ENCODE results near the gene ZCCHC10.
A peak's percentile ranks its signal among the peaks of the same experiment; 100 is the strongest.
"Not testable (repeated sequence)": the region's sequence is repeated elsewhere in the genome, so short reads cannot be mapped to it uniquely, and the experiment has no call there.

The ZCCHC10 gene

DNA sequence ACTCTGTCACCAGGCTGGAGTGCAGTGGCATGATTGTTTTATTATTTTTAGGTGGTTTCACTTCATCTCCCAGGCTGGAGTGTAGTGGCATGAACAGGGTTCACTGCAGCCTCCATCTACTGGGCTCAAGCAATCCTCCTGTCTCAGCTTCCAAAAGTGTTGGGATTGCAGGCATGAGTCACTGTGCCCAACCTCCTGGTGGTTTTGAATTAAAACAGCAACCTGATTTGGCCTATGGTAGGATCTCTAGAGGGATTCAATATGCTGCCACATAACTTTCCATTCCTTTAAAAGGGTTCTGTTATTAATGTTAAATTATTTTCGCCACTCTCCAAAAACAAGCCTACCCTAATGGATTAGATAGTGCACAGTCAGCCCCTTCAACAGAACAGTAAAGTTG, 15.6 kb upstream of the ZCCHC10 start:
- peak; percentile 53 for DNase-seq (ENCODE audit: low read depth)

DNA sequence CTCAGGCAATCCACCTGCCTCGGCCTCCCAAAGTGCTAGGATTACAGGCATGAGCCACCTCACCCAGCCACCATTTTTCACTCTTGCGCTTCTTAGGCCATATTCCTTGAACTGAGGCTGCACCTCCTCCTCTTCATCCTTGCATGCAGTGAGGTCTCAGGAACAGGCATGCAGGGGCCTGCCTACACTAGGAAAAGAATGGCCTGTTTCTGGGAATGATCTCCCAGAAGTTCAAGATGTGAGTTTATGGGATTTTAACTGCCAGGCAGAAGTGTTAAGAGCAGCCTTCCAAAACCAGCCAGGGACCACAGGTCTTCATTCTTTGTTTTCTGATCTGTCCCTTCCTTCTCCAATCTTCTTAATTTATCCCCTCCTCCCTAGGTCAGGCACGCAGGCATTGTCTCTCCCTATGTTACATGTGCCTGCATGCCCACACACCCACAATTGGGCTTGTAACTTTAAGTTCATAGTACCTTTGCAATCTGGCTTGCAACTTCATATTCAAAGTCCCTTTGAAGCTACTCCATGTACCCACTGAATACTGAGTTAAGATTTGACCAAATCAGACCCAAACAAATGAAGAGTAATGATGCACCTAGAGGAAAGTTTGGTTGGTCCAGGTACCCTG, 14.9 kb upstream of the ZCCHC10 start:
- no peak for DNase-seq (ENCODE audit: low read depth)

- not testable (repeated sequence) for DNase-seq (ENCODE audit: low read depth)
Measured at GRCh38 chr5:133036677-133037076, 10.3 kb upstream of the ZCCHC10 start.

DNA sequence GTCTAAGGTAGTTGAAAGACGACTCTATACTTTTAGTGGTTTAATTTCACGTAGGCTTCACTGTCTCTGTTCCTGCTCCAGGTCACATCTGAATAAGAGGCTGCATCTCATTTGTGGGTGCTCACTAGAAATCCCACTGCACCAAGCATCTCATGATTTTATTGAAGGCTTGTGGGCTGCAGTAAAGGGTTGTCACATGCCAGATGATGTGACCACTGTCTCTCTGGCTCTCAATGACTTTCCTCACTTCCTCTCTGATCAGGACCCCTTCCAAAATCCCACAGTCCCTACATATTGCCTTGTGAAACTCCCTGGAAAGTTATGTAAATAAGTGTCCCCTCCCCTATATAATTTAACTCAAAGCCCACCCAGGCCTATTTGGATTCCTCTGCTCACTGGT, 8.9 kb upstream of the ZCCHC10 start:
- DNase-seq (ENCODE audit: low read depth) = no peak

DNA sequence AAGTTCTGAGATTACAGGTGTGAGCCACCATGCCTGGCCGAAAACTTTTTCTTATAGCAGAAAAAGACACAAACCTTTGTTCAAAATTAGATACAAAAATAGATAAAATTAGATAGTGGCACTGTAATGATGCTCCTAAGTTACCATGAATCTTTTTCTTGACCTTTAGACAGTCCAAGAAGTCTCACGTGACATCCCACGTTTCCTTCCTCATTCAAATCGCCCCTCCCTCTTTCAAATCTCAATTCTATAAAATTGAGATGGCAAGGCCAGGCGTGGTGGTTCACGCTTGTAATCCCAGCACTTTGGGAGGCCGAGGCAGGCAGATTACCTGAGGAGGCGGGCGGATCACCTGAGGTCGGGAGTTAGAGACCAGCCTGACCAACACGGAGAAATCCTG, 7.7 kb upstream of the ZCCHC10 start:
- no peak for DNase-seq (ENCODE audit: low read depth)

DNA sequence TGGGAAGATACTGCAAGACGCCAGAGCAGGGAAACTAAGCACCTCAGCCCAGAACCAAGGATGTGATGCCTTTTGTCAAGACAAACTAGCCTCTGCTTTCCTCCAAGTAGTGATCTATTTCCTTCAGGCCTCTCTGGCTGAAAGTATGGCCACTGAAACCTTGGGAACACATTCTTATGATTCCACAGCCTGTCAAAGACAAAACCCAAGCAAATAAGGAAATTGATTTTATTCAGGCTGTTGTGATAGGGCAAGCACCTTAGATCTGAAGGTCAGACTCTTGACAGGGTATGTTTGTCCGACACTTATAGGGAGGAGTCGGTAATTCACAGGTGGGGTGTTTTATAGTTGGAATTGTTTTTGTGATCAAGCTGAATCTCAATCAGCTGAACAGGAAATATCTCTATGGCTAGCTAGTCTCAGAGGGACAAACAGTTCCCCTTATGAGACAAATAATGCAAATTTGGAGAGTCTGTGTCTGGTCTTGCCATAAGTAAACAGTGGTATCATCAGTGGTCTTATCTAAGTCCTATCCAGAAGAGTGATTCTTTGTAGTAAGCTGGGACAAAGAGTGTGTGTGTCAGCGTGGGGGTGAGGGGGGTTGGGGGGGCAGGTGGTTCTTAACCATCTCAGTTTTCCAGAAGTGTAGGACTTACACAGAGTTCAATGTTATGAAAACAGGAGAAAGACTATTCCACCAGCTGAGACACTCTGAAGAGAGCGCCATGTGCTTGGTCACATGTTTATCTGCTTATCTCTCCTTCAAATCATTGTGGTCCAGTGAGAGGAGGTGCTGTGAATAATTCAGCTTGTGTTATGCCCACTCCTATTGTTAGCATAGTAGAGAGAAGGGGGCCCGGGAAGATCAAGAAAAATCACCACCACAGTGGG, 6.7 kb upstream of the ZCCHC10 start:
- DNase-seq (ENCODE audit: low read depth) = peak; percentile 61

DNA sequence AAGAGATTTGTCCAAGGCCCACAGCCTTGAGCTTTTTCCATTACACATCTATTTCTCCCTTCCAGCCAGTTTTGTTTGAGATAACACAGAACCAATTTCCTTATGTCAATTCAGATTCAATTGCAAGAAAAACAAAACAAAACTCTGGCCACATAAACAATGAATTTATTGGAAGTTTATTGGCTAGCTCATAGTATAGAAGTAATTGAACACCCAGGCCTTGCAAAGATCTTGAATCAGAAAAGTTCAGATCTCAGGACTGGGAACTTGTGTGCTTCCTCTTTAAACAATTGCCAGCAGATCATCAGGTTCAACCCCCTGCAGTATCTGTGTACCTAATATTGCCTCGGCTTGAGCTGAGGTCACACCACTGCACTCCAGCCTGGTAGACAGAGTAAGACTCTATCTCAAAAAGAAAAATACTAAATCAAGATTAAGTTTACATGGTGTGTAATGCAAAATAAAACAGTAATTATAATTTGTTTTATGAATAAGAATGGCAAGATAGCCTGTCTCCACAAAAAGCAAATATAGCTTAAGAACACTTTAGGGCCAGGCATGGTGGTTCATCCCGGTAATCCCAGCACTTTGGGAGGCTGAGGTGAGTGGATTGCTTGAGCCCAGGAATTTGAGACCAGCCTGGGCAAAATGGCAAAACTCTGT, 4.1 kb upstream of the ZCCHC10 start:
- DNase-seq (ENCODE audit: low read depth) = no peak

DNA sequence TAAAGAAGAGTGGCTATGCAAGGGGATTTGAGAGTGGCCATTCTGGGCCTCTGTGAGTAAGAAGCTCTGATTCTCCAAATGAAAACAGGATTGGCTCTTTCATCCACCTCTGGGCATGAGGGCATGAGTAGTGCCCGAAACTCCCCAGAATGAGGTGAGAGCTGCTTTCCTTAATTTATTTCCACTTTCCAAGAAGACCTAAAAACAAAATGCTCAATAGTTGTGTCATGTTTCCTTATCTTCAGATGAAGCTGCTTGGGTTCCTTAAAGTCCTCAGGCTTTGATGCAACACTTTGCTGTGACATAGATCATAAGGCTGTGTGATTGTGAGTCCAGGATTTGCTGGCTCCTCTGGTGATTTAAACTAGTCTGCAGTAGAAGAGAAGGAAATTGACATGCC, 3.1 kb upstream of the ZCCHC10 start:
- peak; percentile 13 for DNase-seq (ENCODE audit: low read depth)

GRCh38 chr5:133026664-133027153, 360 bp upstream of the ZCCHC10 start:
- no peak for DNase-seq (ENCODE audit: low read depth)

DNA sequence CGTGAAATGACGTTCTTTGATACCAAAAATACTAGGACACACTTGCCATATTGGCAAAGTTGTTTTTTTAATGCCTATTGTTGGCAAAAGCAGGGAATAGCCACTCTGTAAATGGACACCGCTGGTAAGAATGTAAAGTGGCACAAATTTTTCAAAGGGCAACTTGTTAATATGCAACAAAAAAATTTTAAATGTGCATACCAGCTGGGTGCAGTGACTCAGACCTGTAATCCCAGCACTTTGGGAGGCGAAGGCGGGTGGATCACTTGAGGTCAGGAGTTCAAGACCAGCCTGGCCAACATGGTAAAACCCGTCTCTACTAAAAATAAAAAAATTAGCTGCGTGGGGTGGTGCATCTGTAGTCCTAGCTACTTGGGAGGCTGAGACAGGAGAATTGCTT, 6.9 kb downstream of the ZCCHC10 start:
- not testable (repeated sequence) for DNase-seq (ENCODE audit: low read depth)

DNA sequence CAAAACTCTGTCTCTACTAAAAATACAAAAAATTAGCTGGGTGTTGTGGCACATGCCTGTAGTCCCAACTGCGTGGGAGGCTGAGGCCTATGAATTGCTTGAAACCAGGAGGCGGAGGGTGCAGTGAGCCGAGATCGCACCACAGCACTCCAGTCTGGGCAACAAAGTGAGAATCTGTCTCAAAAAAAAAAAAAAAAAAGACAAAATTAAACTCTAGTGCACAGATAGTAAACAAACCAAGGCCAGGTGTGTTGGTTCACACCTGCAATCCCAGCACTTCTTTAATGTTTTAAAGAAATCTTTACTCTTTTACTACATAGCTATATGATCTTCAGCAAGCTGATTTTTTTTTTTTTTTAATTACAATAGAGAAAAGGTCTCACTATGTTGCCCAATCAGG, 8.4 kb downstream of the ZCCHC10 start:
- DNase-seq (ENCODE audit: low read depth) = no peak

- DNase-seq (ENCODE audit: low read depth) = no peak
Measured at GRCh38 chr5:133015466-133015865, 10.9 kb downstream of the ZCCHC10 start.

DNA sequence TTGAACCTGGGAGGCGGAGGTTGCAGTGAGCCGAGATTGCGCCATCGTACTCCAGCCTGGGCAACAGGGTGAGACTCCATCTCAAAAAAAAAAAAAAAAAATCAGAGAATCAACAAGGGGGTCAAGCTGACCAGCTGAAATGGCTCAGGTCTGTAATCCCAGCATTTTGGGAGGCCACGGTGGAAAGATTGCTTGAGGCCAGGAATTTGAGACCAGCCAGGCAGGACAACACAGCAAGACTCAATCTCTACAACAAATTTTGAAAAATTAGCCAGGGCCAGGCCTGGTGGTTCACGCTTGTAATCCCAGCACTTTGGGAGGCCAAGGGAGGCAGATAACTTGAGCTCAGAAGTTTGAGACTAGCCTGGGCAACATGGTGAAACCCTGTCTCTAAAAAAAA, 17.9 kb downstream of the ZCCHC10 start:
- not testable (repeated sequence) for DNase-seq (ENCODE audit: low read depth)

DNA sequence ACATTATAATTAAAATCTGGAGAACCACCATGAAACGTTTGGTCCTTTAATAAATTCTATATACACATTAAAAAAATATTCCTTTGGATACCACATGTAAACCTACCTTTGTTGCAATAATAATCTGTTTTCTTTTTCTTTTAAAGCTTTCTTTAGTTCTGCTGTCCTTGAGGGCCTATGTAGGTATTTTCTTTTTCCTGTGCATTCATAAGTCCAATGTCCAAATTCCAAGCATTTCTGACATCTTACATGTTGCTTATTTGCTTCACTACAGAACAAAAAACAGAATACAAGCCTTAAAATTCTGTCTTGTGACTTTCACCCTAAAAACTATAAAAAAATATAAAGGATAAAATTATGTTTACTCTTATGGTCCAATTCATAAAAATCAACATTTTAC, 19.7 kb downstream of the ZCCHC10 start:
- peak; percentile 46 for DNase-seq (ENCODE audit: low read depth)

- no peak for DNase-seq (ENCODE audit: low read depth)
Measured at GRCh38 chr5:132999246-132999645, 27.1 kb downstream of the ZCCHC10 start.

- DNase-seq (ENCODE audit: low read depth) = no peak
Measured at GRCh38 chr5:132998556-132998955, 27.8 kb downstream of the ZCCHC10 start.

GRCh38 chr5:132996307-132996706, 30.0 kb downstream of the ZCCHC10 start:
- DNase-seq (ENCODE audit: low read depth) = no peak

DNA sequence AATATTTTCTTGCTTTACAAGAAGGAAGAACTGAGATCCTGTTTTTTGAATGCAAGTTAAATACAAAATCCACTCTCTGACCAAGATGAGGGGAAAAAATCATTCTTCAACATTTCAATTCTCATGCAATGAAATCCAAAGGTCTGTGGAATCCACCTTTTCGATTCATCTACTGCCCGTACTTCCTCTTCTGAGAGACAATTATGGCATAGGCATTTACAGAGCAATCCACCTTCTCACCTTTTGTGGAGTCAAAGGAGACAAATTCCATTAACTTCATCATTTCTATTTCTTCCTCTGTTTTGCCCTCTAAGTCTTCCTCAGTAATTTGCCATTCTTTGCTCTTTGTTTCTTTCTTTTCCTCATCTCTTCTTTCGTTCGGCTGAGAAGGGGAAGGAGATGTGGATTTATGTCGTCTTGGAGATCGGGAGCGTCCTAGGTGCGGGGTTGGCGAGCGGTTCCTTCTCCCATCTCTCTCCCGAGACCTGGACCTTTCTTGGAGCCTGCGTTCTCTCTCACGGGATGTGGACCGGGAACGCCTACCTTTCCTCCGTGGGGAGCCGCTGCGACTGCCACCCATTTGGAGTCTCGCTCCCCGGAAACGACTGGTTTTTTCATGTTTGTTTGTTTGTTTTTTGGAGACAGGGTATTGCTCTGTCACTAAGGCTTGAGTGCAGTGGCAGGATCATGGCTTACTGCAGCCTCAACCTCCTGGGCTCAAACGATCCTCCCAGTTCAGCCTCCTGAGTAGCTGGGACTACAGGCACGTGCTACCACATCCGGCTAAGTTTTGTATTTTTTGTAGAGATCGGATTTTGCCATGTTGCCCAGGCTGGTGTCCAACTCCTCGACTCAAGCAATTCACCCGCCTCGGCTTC, 38.6 kb downstream of the ZCCHC10 start:
- no peak for DNase-seq (ENCODE audit: low read depth)

DNA sequence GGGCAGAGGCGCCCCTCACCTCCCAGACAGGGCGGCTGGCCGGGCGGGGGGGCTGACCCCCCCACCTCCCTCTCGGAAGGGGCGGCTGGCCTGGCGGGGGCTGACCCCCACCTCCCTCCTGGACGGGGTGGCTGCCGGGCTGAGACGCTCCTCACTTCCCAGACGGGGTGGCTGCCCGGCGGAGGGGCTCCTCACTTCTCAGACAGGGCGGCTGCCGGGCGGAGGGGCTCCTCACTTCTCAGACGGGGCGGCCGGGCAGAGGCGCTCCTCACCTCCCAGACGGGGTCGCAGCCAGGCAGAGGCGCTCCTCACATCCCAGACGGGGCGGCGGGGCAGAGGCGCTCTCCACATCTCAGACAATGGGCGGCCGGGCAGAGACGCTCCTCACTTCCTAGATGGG, 43.4 kb downstream of the ZCCHC10 start:
- DNase-seq (ENCODE audit: low read depth) = not testable (repeated sequence)

DNA sequence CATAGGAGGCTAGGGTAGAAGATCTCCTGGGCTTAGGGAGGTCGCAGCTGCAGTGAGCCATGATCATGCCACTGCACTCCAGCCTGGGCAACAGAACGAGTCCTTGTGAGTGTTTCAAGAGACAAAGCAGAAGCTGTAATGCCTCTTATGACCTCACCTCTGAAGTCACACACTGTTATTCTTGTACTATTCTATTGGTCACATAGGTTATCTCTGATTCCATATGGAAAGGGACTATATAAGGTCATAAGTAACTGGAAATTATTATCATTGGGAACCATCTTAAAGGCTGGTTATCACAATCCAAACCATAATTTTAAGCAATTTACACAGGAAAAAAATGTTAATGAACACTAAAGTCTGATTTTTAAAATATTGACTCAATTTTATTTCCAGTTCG, 45.1 kb downstream of the ZCCHC10 start:
- no peak for DNase-seq (ENCODE audit: low read depth)

DNA sequence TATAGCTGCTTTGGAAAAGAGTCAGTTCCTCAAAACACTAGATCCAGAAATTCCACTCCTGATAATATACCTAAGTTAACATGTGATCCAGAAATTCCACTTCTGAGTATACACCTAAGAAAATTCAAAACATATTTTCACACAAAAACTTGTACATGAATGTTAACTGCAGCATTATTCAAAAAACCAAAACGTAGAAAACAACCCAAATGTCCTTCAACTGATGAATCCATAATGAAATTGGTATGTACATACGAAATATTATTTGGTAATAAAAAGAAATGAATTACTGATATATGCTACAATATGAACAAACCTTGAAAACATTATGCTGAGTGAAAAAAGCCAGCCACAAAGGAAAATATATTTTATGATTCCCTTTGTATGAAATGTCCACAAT, 46.4 kb downstream of the ZCCHC10 start:
- no peak for DNase-seq (ENCODE audit: low read depth)
